K562 (cell line): ENCODE measurements around the gene USP31. TPM values are rescaled to one million over a fixed set of nuclear protein-coding genes. Genes with fewer than 3 reads are reported as not detected.

Source experiments
- ATAC-seq: fragments of 200-7000 bp; cut with Tn5 transposase; 3 replicates; pipeline ENCODE4 v1.9.1; 2020; ENCODE audit warnings: moderate library complexity
- BruUV-seq: library from RNA; stranded (reverse); fragments of 400-500 nt; replicated peaks from 2 replicates; lab custom pipeline; 2021; lab: Mats Ljungman, UMichigan
- CTCF ChIA-PET: fragments of 300-600 bp; formaldehyde crosslinking; extraction: SDS; loops from one replicate; lab custom pipeline; 2021; ENCODE audit warnings: low intra/inter-chr PET ratio; lab: Yijun Ruan, JAX
- POLR2A ChIA-PET: fragments of 300-600, 350-650 bp; sonication (Branson Sonifier 250); formaldehyde crosslinking; extraction: SDS; loops from one replicate; lab custom pipeline; 2021; ENCODE audit warnings: antibody characterized with exemption, inconsistent platforms; lab: Yijun Ruan, JAX
- DNase-seq, 4 experiments: peaks; one replicate each; pipeline versions ENCODE4 v3.0.0 to v3.0.0-alpha.2; 2011 to 2018; ENCODE audit warnings: low spot score in 3 of 4, mixed read lengths in 3 of 4; ENCODE audit errors: extremely low read depth in 1 of 4
- FAIRE-seq: peaks from 2 replicates; lab custom pipeline; 2011; peaks lifted over from hg19 to GRCh38; lab: Jason Lieb, UNC
- H2AFZ ChIP-seq: 2 replicates; pipeline ENCODE4 v1.6.0; 2011; ENCODE audit warnings: low read depth, low read length, control low read depth, inconsistent platforms
- H3K27ac ChIP-seq: fragments of 200-600 bp; 3 replicates; pipeline ENCODE4 v1.8.0; 2011; ENCODE audit warnings: low read depth, mild to moderate bottlenecking, control low read depth, inconsistent platforms, low read length, moderate library complexity, mixed read lengths; ENCODE audit errors: extremely low read depth
- H3K27me3 ChIP-seq, 2 experiments: fragments of 300-600 bp in 1 of 2; 2 replicates in 1 of 2; 3 replicates in 1 of 2; pipeline versions ENCODE4 v1.6.0 to v1.8.0; 2011; ENCODE audit warnings: inconsistent platforms in 2 of 2, low read length in 2 of 2, mild to moderate bottlenecking in 1 of 2, mixed read lengths in 1 of 2, moderate library complexity in 1 of 2; ENCODE audit not compliant: control insufficient read depth in 2 of 2, insufficient read depth in 2 of 2
- H3K36me3 ChIP-seq: fragments of 300-600 bp; 3 replicates; pipeline ENCODE4 v1.8.0; 2011; ENCODE audit warnings: mild to moderate bottlenecking, low read length, inconsistent platforms; ENCODE audit not compliant: control insufficient read depth, insufficient read depth
- H3K4me1 ChIP-seq, 2 experiments: fragments of 200-600 bp in 1 of 2; replicated peaks in 1 of 2; 2 replicates in 1 of 2; 3 replicates in 1 of 2; pipeline versions ENCODE4 v1.5.1 to v1.8.0; 2011; ENCODE audit warnings: inconsistent platforms in 2 of 2, low read length in 2 of 2, mild to moderate bottlenecking in 1 of 2, mixed read lengths in 1 of 2, moderate library complexity in 1 of 2; ENCODE audit not compliant: control insufficient read depth in 2 of 2, insufficient read depth in 2 of 2
- H3K4me2 ChIP-seq: 2 replicates; pipeline ENCODE4 v1.6.1; 2011; ENCODE audit warnings: low read length, control low read depth, inconsistent platforms, mixed read lengths; ENCODE audit not compliant: insufficient read depth
- H3K4me3 ChIP-seq: fragments of 200-600 bp; sonication (generic), shearing (Covaris generic); 2 replicates; pipeline ENCODE4 v1.5.1; 2016; ENCODE audit warnings: control low read depth, inconsistent platforms
- H3K79me2 ChIP-seq: fragments of 200-600 bp; 3 replicates; pipeline ENCODE4 v1.8.0; 2011; ENCODE audit warnings: low read length, inconsistent platforms; ENCODE audit not compliant: control insufficient read depth, insufficient read depth
- H3K9ac ChIP-seq, 2 experiments: 2 replicates each; pipeline versions ENCODE4 v1.6.0 to v1.6.1; 2011; ENCODE audit warnings: low read depth in 2 of 2, low read length in 2 of 2, control low read depth in 1 of 2, inconsistent platforms in 1 of 2, mild to moderate bottlenecking in 1 of 2, mixed read lengths in 1 of 2; ENCODE audit not compliant: insufficient read depth in 1 of 2
- H3K9me1 ChIP-seq: one replicate; pipeline ENCODE4 v1.6.0; 2011; ENCODE audit warnings: inconsistent platforms, mild to moderate bottlenecking, low read length, moderate library complexity; ENCODE audit not compliant: control insufficient read depth, insufficient read depth
- H3K9me3 ChIP-seq: replicated peaks from 2 replicates; pipeline ENCODE4 v1.5.1; 2011; ENCODE audit warnings: low read depth, low read length, inconsistent platforms; ENCODE audit not compliant: control insufficient read depth, insufficient read depth
- H4K20me1 ChIP-seq: replicated peaks from 2 replicates; pipeline ENCODE4 v1.6.1; 2011; ENCODE audit warnings: low read length, inconsistent platforms, mixed read lengths; ENCODE audit not compliant: control insufficient read depth, insufficient read depth
- ATF4 ChIP-seq: fragments of 450-650 bp; formaldehyde crosslinking; IDR thresholded peaks from 2 replicates; pipeline ENCODE4 v1.4.0; 2022; ENCODE audit warnings: mild to moderate bottlenecking, moderate library complexity
- HIVEP1 ChIP-seq: fragments of 250-450 bp; sonication (Bioruptor Pico); IDR thresholded peaks from 2 replicates; pipeline ENCODE4 v1.4.0; 2020; ENCODE audit warnings: mild to moderate bottlenecking
- NFXL1 ChIP-seq: fragments of 450-650 bp; formaldehyde crosslinking; IDR thresholded peaks from 2 replicates; pipeline ENCODE4 v1.4.0; 2021; ENCODE audit warnings: mild to moderate bottlenecking
- ZBTB8A ChIP-seq: fragments of 450-650 bp; IDR thresholded peaks from 2 replicates; pipeline ENCODE4 v1.6.1; 2018; ENCODE audit warnings: mild to moderate bottlenecking, moderate library complexity; ENCODE audit not compliant: partially characterized antibody
- WGBS: fragments of 100-300 bp; shearing (Covaris generic); methylation state at CpG from one replicate; pipeline ENCODE4 v1.1.6; 2016; ENCODE audit warnings: low coverage, mixed read lengths; ENCODE audit not compliant: insufficient coverage; ENCODE audit errors: missing lambda C conversion rate; 5-methylcytosine and 5-hydroxymethylcytosine counted together
- in situ Hi-C: fragments of 300-500 bp; cut with MboI; formaldehyde crosslinking; loops from 4 replicates; pipeline ENCODE4 v1.15.0; 2018; ENCODE audit warnings: inconsistent platforms, mixed read lengths
- intact Hi-C: fragments of 100-400 bp; cut with micrococcal nuclease; formaldehyde crosslinking; loops from 2 replicates; pipeline ENCODE4 v1.14.2; 2022
- polyA plus RNA-seq, 8 experiments: library from polyadenylated mRNA; depleted of rRNA in 4 of 8; stranded (reverse) in 5 of 8; unstranded in 3 of 8; fragments of >200 nt; fragmentation: Nextera tagmentation in 2 of 8; fragmentation: Illumina TruSeq in 1 of 8; extraction: Ambion mirVana in 2 of 8; extraction: Trizol in 1 of 8; gene quantifications; 2 replicates each; pipeline versions ENCODE4 v1.2.1 to v1.2.3, GENCODE V29; 2011 to 2014; ENCODE audit warnings: inconsistent platforms in 1 of 8, missing spikeins in 1 of 8
- total RNA-seq, 7 experiments: library from RNA; depleted of rRNA in 6 of 7; stranded (reverse); fragments of >200 nt in 6 of 7; fragmentation: Illumina TruSeq in 2 of 7; extraction: Trizol in 2 of 7; gene quantifications; 2 replicates each; pipeline versions ENCODE4 v1.2.1 to v1.2.3, GENCODE V29; 2011 to 2021; ENCODE audit warnings: low replicate concordance in 1 of 7

The USP31 gene
- total and polyA plus RNA-seq, 9 of the 15 experiments (the other 6 are each of a cell fraction or from before 2014, with no cell fraction given) = 0.56 to 4.9 (median 2.9) TPM

- no peak for FAIRE-seq
- H3K4me1 ChIP-seq = no peaks in the 10 kb centered on the region
- H3K4me3 ChIP-seq = no peak overlapping the region
- TF ChIP-seq HIVEP1 (CRISPR knock-in tag) = no peak
- TF ChIP-seq ATF4 (CRISPR knock-in tag) = no peak
- no peak for TF ChIP-seq NFXL1
- TF ChIP-seq ZBTB8A = no peak
- BruUV-seq = no TSS peak
- ChIA-PET POLR2A (interaction anchor here (0.6 kb wide), 1 partner anchor 246 kb away, joined by 3 read pairs; no protein-coding TSS in a partner anchor), CTCF (no interaction called here)
- no peaks in the 10 kb centered on the region for H3K79me2 ChIP-seq
- no peak overlapping the region for H3K4me2 ChIP-seq
- no peak overlapping the region for H3K9ac ChIP-seq
- no peaks in the 10 kb centered on the region for H3K9me1 ChIP-seq
- WGBS = 47% methylated on average over 7 of the region's 7 CpGs
- no peaks in the 10 kb centered on the region for H3K27me3 ChIP-seq
- no peak for DNase-seq
- no peaks in the 10 kb centered on the region for H3K9me3 ChIP-seq
- no peak overlapping the region for H2AFZ ChIP-seq
- ATAC-seq = no peak
- no peak overlapping the region for H3K27ac ChIP-seq
- intact Hi-C loops = no loop called here
- in situ Hi-C loops = no loop called here
- H3K36me3 ChIP-seq = no peaks in the 10 kb centered on the region
- peaks cover 10% of the 10 kb centered on the region for H4K20me1 ChIP-seq
These were observed 34.9 kb downstream of the USP31 start for GRCh38 chr16:23114131-23114904.
